ENCODE results near the gene APP.

- no peak for TF ChIP-seq ARNTL (CRISPR knock-in tag; IDR thresholded peaks at IDR 0.05; ENCODE audit: borderline replicate concordance, low read depth)
- no peak for TF ChIP-seq CREB5 (CRISPR knock-in tag; IDR thresholded peaks at IDR 0.05; ENCODE audit: low read depth)
- TF ChIP-seq, protein P1, sequence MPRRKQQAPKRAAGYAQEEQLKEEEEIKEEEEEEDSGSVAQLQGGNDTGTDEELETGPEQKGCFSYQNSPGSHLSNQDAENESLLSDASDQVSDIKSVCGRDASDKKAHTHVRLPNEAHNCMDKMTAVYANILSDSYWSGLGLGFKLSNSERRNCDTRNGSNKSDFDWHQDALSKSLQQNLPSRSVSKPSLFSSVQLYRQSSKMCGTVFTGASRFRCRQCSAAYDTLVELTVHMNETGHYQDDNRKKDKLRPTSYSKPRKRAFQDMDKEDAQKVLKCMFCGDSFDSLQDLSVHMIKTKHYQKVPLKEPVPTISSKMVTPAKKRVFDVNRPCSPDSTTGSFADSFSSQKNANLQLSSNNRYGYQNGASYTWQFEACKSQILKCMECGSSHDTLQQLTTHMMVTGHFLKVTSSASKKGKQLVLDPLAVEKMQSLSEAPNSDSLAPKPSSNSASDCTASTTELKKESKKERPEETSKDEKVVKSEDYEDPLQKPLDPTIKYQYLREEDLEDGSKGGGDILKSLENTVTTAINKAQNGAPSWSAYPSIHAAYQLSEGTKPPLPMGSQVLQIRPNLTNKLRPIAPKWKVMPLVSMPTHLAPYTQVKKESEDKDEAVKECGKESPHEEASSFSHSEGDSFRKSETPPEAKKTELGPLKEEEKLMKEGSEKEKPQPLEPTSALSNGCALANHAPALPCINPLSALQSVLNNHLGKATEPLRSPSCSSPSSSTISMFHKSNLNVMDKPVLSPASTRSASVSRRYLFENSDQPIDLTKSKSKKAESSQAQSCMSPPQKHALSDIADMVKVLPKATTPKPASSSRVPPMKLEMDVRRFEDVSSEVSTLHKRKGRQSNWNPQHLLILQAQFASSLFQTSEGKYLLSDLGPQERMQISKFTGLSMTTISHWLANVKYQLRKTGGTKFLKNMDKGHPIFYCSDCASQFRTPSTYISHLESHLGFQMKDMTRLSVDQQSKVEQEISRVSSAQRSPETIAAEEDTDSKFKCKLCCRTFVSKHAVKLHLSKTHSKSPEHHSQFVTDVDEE (CRISPR knock-in tag; IDR thresholded peaks at IDR 0.05): no peak
- no peak for TF ChIP-seq CSDC2 (CRISPR knock-in tag; IDR thresholded peaks at IDR 0.05)
- TF ChIP-seq TCF4 (CRISPR knock-in tag; IDR thresholded peaks at IDR 0.05; ENCODE audit: borderline replicate concordance): no peak
- no peak for TF ChIP-seq ZNF565 (CRISPR knock-in tag; conservative IDR thresholded peaks at IDR 0.05; ENCODE audit: low read depth)
- TF ChIP-seq ZFP3 (CRISPR knock-in tag; IDR thresholded peaks at IDR 0.05): no peak
- no peak for TF ChIP-seq ZFP30 (CRISPR knock-in tag; IDR thresholded peaks at IDR 0.05)
- TF ChIP-seq SNAI2 (CRISPR knock-in tag; IDR thresholded peaks at IDR 0.05): no peak
- TF ChIP-seq POU6F1 (CRISPR knock-in tag; IDR thresholded peaks at IDR 0.05; ENCODE audit: borderline replicate concordance, low read depth): no peak
- TF ChIP-seq, protein P2, sequence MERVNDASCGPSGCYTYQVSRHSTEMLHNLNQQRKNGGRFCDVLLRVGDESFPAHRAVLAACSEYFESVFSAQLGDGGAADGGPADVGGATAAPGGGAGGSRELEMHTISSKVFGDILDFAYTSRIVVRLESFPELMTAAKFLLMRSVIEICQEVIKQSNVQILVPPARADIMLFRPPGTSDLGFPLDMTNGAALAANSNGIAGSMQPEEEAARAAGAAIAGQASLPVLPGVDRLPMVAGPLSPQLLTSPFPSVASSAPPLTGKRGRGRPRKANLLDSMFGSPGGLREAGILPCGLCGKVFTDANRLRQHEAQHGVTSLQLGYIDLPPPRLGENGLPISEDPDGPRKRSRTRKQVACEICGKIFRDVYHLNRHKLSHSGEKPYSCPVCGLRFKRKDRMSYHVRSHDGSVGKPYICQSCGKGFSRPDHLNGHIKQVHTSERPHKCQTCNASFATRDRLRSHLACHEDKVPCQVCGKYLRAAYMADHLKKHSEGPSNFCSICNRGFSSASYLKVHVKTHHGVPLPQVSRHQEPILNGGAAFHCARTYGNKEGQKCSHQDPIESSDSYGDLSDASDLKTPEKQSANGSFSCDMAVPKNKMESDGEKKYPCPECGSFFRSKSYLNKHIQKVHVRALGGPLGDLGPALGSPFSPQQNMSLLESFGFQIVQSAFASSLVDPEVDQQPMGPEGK (CRISPR knock-in tag; IDR thresholded peaks at IDR 0.05; ENCODE audit: borderline replicate concordance): no peak
- no peak for TF ChIP-seq RARB (CRISPR knock-in tag; IDR thresholded peaks at IDR 0.05)
- TF ChIP-seq CSRNP3 (CRISPR knock-in tag; IDR thresholded peaks at IDR 0.05): no peak
Observed at GRCh38 chr21:25905126-25905525, 265.4 kb downstream of the APP start.
